Activated T-cell treated with anti-CD3 and anti-CD28 coated beads for 4 hours (primary cell): Measurements from ENCODE around the gene RRAGC.
"Not testable (repeated sequence)": the region's sequence is repeated elsewhere in the genome, so short reads cannot be mapped to it uniquely, and the experiment has no call there.

Experiments
- DNase-seq: peaks from one replicate; pipeline ENCODE4 v3.0.0-alpha.2; 2020

Gene RRAGC

GRCh38 chr1:38814984-38815464 is 44.5 kb downstream of the RRAGC start:
- no peak for DNase-seq

GRCh38 chr1:38814444-38814983 is 45.1 kb downstream of the RRAGC start:
- DNase-seq, result no peak

GRCh38 chr1:38812981-38813380 is 46.6 kb downstream of the RRAGC start:
- DNase-seq, result no peak

GRCh38 chr1:38811466-38811865 is 48.1 kb downstream of the RRAGC start:
- DNase-seq, result not testable (repeated sequence)

DNA sequence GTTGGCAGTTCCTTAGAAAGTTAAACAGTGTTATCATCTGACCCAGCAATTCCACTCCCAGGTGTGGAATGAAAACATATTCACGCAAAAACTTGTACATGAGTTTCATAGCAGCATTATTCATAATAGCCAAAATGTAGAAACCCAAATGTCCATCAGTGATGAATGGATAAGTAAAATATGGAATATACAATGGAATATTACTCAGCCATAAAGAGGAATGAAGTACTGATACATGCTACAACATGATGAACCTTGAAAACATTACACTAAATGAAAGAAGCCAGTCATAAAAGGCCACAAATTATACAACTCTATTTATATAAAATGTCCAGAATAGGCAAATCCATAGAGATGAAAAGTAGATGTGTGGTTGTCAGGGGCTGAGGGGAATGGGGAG is 53.5 kb downstream of the RRAGC start:
- no peak for DNase-seq

GRCh38 chr1:38805036-38805435 is 54.5 kb downstream of the RRAGC start:
- no peak for DNase-seq

DNA sequence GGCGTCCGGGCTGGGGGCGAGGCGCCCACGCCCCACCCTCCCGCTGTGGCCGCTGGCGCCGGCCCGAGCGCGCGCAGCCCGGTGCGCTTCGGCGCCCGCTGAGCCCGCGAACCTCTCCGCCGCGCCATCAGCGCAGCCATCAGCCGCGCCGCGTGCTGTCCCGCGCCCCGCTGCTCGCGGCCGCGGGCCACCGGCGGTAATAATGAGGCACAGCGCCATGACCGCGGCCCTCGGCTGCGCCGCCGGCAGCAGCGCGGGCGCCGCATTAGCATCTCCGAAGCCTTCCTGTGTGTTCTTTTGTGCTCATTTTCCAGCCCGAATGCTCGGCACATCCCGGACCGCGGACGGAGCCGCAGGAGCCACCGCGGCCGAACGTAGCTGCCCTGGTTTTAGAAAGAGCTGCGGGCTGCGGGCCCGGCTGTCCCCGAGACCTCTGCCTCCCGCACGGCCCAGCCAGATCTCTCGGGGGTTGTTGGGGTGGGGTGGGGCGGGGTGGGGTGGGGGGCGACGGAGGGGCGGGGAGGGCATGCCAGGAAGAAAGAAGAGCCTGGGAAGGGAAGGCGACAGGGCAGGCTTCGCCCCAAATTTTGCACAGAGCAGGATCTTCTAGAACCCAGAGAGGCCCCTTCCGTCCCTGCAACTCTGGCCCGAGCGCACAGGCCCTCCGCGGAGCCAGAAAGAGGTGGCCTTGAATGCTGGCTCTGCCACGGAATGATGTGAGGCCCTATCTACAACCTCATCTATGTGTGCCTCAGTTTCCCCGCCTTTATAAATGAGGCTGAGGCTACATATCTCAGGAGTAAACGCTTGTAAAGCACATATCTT is 55.3 kb downstream of the RRAGC start:
- no peak for DNase-seq

GRCh38 chr1:38803647-38804046 is 55.9 kb downstream of the RRAGC start:
- no peak for DNase-seq

DNA sequence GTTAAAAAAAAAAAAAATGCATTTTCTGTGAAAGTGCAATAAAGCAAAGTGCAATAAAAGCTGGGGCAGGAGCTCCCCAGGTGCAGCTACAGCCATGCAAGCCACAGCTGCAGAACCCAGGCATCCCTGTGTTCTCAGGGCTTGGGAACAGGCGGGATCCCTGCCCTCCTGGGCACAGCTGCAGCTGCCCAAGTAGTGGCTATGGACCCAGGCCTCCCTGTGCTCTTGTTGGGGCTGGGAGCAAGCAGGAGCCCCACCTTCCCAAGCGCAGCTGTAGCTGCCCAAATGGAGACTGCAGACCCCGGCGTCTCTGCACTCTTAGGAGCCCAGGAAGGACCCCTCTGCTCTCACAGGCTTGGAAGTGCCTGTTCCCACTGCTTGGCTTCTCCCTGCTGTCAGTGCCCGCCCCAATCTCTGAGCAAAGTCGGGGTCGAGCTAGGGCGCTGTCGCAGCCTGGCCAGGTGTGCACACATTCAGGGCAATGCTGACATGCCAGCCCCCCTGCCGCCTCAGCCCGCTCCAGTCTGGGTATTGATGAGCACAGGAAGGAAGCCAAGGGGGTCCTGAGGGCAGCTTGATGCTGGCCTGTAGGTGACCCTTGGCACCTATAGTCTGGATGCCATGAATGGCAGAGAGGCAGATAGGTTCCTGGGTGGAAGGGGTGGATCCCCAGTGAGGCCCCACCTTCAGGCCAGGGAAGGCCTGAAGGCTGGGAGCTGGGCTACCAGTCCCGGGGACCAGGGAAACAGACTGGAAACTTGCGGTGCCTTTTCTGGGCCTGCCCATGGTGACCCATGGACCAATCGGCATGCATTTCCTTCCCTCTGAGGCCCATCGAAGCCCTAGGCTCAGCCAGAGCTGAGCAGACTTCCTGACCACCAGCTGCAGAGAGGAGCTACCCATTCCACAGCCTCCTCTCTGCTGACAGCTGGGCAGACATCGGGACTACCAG is 58.6 kb downstream of the RRAGC start:
- no peak for DNase-seq

- no peak for DNase-seq
Observed at GRCh38 chr1:38793299-38793698, 66.3 kb downstream of the RRAGC start.

DNA sequence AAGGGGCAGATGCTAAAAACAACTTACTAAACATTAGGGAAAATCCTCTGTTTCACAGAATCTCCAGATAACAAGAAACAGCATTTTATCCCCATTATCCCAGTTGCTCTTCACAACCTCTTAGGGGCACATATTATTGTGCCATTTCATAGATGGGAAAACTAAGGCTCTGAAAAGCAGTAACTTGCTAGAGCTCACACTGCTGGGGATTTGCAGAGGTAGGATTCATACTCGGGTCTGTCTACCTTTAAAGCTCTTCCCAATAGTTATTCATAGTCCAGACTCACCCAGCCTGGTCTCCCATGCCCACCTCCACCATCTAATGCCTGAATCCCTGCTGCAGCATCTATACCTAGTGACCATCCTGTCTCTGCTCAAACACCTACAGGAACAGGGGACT is 67.7 kb downstream of the RRAGC start:
- no peak for DNase-seq

GRCh38 chr1:38791164-38791515 is 68.4 kb downstream of the RRAGC start:
- DNase-seq, result no peak

GRCh38 chr1:38790422-38791163 is 69.0 kb downstream of the RRAGC start:
- DNase-seq, result no peak

DNA sequence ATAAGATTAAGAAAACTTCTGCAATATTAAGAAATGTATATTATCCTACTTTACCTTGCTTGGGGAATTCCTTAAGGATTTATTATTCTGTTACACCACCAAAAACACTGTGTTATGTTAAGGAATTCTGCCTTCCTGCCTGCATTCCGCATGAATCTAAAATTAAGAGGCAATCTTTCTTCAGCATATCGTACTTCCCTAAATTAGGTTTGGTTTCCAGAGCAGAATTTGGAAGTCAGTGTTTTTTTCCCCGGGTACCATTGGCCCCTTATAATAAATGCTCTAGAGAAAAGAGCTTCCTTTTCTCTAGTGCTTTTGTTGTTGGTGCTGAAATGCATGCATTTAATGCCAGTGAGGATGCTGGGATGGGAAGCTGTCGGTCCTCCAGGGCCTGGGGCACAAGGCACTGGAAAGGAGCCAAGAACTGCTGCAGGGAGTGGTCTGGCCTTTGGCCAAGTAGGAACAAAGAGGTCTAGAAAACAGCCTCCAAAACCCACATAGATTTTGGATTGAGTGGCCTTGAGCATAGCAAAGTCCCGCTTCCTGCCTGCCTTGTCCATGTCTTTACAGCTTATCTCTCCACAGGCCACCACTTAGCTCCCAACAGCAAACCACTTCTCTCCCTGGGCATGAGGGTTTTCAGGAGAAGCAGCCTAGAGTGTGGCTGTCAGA is 69.9 kb downstream of the RRAGC start:
- no peak for DNase-seq

DNA sequence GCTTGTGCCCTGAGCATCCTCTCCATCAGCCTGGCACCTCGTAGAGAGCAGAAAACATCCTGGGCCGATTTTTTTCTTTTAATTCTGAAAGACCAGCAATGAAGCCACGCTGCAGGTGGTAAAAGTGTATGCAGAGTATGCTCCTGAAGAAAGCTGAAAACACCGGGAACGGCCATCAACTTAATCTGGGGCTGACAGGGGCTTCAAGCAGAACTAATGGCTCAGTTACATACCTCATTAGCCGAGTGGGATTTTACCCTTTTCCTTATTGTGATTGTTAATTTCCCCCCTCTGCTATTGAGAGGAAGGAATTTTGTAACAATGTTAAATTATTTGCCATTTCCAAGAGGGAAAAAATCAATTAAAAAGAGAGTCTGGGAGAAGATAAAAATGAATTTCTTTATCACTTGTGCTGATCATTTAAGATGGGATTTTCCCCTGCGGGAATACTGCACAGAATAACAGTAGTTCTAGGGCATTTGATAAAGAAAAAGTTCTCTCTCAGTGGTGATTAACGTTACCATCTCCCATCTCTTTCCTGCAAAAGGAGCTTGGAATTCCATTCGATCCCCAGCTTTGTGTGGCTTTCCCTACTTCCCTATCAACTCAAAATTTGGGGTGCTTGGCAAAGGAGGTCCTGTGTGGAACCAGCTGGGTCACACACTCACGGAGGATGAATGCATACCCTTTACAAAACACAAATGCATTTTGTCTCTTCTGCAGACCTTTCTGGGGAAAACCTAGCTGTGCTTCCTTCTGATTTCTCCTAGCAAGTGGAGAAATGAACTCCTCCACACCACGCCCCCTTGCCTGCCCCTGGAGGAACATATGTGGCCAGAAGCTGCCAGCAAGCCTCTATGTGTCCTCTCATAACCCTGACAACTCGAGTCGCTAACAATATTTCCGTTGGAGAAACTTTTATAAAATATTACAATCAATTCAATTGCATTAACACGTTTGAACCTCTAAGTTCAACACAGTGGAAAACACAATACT is 70.9 kb downstream of the RRAGC start:
- no peak for DNase-seq
